K562 (cell line): ENCODE measurements around the gene IFT122. TPM values are rescaled to one million over a fixed set of nuclear protein-coding genes. Genes with fewer than 3 reads are reported as not detected.
A peak's percentile ranks its signal among the peaks of the same experiment; 100 is the strongest.

Source experiments
- ATAC-seq: fragments of 200-7000 bp; cut with Tn5 transposase; 3 replicates; pipeline ENCODE4 v1.9.1; 2020; ENCODE audit warnings: moderate library complexity
- BruUV-seq: library from RNA; stranded (reverse); fragments of 400-500 nt; replicated peaks from 2 replicates; lab custom pipeline; 2021; lab: Mats Ljungman, UMichigan
- CTCF ChIA-PET: fragments of 300-600 bp; formaldehyde crosslinking; extraction: SDS; loops from one replicate; lab custom pipeline; 2021; ENCODE audit warnings: low intra/inter-chr PET ratio; lab: Yijun Ruan, JAX
- POLR2A ChIA-PET: fragments of 300-600, 350-650 bp; sonication (Branson Sonifier 250); formaldehyde crosslinking; extraction: SDS; loops from one replicate; lab custom pipeline; 2021; ENCODE audit warnings: antibody characterized with exemption, inconsistent platforms; lab: Yijun Ruan, JAX
- DNase-seq, 4 experiments: peaks; one replicate each; pipeline versions ENCODE4 v3.0.0 to v3.0.0-alpha.2; 2011 to 2018; ENCODE audit warnings: low spot score in 3 of 4, mixed read lengths in 3 of 4; ENCODE audit errors: extremely low read depth in 1 of 4
- FAIRE-seq: peaks from 2 replicates; lab custom pipeline; 2011; peaks lifted over from hg19 to GRCh38; lab: Jason Lieb, UNC
- H2AFZ ChIP-seq: 2 replicates; pipeline ENCODE4 v1.6.0; 2011; ENCODE audit warnings: low read depth, low read length, control low read depth, inconsistent platforms
- H3K27ac ChIP-seq: fragments of 200-600 bp; 3 replicates; pipeline ENCODE4 v1.8.0; 2011; ENCODE audit warnings: low read depth, mild to moderate bottlenecking, control low read depth, inconsistent platforms, low read length, moderate library complexity, mixed read lengths; ENCODE audit errors: extremely low read depth
- H3K27me3 ChIP-seq, 2 experiments: fragments of 300-600 bp in 1 of 2; 2 replicates in 1 of 2; 3 replicates in 1 of 2; pipeline versions ENCODE4 v1.6.0 to v1.8.0; 2011; ENCODE audit warnings: inconsistent platforms in 2 of 2, low read length in 2 of 2, mild to moderate bottlenecking in 1 of 2, mixed read lengths in 1 of 2, moderate library complexity in 1 of 2; ENCODE audit not compliant: control insufficient read depth in 2 of 2, insufficient read depth in 2 of 2
- H3K36me3 ChIP-seq: fragments of 300-600 bp; 3 replicates; pipeline ENCODE4 v1.8.0; 2011; ENCODE audit warnings: mild to moderate bottlenecking, low read length, inconsistent platforms; ENCODE audit not compliant: control insufficient read depth, insufficient read depth
- H3K4me1 ChIP-seq, 2 experiments: fragments of 200-600 bp in 1 of 2; replicated peaks in 1 of 2; 2 replicates in 1 of 2; 3 replicates in 1 of 2; pipeline versions ENCODE4 v1.5.1 to v1.8.0; 2011; ENCODE audit warnings: inconsistent platforms in 2 of 2, low read length in 2 of 2, mild to moderate bottlenecking in 1 of 2, mixed read lengths in 1 of 2, moderate library complexity in 1 of 2; ENCODE audit not compliant: control insufficient read depth in 2 of 2, insufficient read depth in 2 of 2
- H3K4me2 ChIP-seq: 2 replicates; pipeline ENCODE4 v1.6.1; 2011; ENCODE audit warnings: low read length, control low read depth, inconsistent platforms, mixed read lengths; ENCODE audit not compliant: insufficient read depth
- H3K4me3 ChIP-seq: fragments of 200-600 bp; sonication (generic), shearing (Covaris generic); 2 replicates; pipeline ENCODE4 v1.5.1; 2016; ENCODE audit warnings: control low read depth, inconsistent platforms
- H3K79me2 ChIP-seq: fragments of 200-600 bp; 3 replicates; pipeline ENCODE4 v1.8.0; 2011; ENCODE audit warnings: low read length, inconsistent platforms; ENCODE audit not compliant: control insufficient read depth, insufficient read depth
- H3K9ac ChIP-seq, 2 experiments: 2 replicates each; pipeline versions ENCODE4 v1.6.0 to v1.6.1; 2011; ENCODE audit warnings: low read depth in 2 of 2, low read length in 2 of 2, control low read depth in 1 of 2, inconsistent platforms in 1 of 2, mild to moderate bottlenecking in 1 of 2, mixed read lengths in 1 of 2; ENCODE audit not compliant: insufficient read depth in 1 of 2
- H3K9me1 ChIP-seq: one replicate; pipeline ENCODE4 v1.6.0; 2011; ENCODE audit warnings: inconsistent platforms, mild to moderate bottlenecking, low read length, moderate library complexity; ENCODE audit not compliant: control insufficient read depth, insufficient read depth
- H3K9me3 ChIP-seq: replicated peaks from 2 replicates; pipeline ENCODE4 v1.5.1; 2011; ENCODE audit warnings: low read depth, low read length, inconsistent platforms; ENCODE audit not compliant: control insufficient read depth, insufficient read depth
- H4K20me1 ChIP-seq: replicated peaks from 2 replicates; pipeline ENCODE4 v1.6.1; 2011; ENCODE audit warnings: low read length, inconsistent platforms, mixed read lengths; ENCODE audit not compliant: control insufficient read depth, insufficient read depth
- HCFC1 ChIP-seq: IDR thresholded peaks from 2 replicates; pipeline ENCODE4 v1.6.1; 2012; ENCODE audit warnings: low read depth, low read length, improper control_type of control experiment
- HMBOX1 ChIP-seq: sonication (generic); IDR thresholded peaks from 2 replicates; pipeline ENCODE4 v1.6.1; 2016
- MCM2 ChIP-seq: fragments of 450-650 bp; IDR thresholded peaks from 2 replicates; pipeline ENCODE4 v1.6.1; 2017; ENCODE audit warnings: low read depth, mild to moderate bottlenecking
- MLLT1 ChIP-seq, 2 experiments: fragments of 450-650 bp; IDR thresholded peaks; 2 replicates each; pipeline ENCODE4 v1.6.1; 2016
- PKNOX1 ChIP-seq: fragments of 450-650 bp; IDR thresholded peaks from 2 replicates; pipeline ENCODE4 v1.6.1; 2016
- RCOR1 ChIP-seq, 2 experiments: IDR thresholded peaks; 2 replicates each; pipeline ENCODE4 v1.6.1; 2012; ENCODE audit warnings: low read depth in 2 of 2, low read length in 2 of 2, borderline replicate concordance in 1 of 2, improper control_type of control experiment in 1 of 2
- SRSF7 ChIP-seq: fragments of 200-400 bp; formaldehyde crosslinking; optimal IDR thresholded peaks from 2 replicates; pipeline ENCODE3; 2017; ENCODE audit warnings: mild to moderate bottlenecking, low read depth, low read length
- ZFX ChIP-seq: sonication (generic); formaldehyde crosslinking; IDR thresholded peaks from 2 replicates; pipeline ENCODE4 v1.8.0; 2022; ENCODE audit warnings: mild to moderate bottlenecking, missing genetic modification reagents, moderate library complexity
- ZNF766 ChIP-seq: fragments of 200-800 bp; sonication (Bioruptor generic); conservative IDR thresholded peaks from 2 replicates; pipeline ENCODE4 v1.6.1; 2016; ENCODE audit warnings: missing genetic modification characterization, missing compliant biosample characterization
- WGBS: fragments of 100-300 bp; shearing (Covaris generic); methylation state at CpG from one replicate; pipeline ENCODE4 v1.1.6; 2016; ENCODE audit warnings: low coverage, mixed read lengths; ENCODE audit not compliant: insufficient coverage; ENCODE audit errors: missing lambda C conversion rate; 5-methylcytosine and 5-hydroxymethylcytosine counted together
- in situ Hi-C: fragments of 300-500 bp; cut with MboI; formaldehyde crosslinking; loops from 4 replicates; pipeline ENCODE4 v1.15.0; 2018; ENCODE audit warnings: inconsistent platforms, mixed read lengths
- intact Hi-C: fragments of 100-400 bp; cut with micrococcal nuclease; formaldehyde crosslinking; loops from 2 replicates; pipeline ENCODE4 v1.14.2; 2022
- polyA plus RNA-seq, 8 experiments: library from polyadenylated mRNA; depleted of rRNA in 4 of 8; stranded (reverse) in 5 of 8; unstranded in 3 of 8; fragments of >200 nt; fragmentation: Nextera tagmentation in 2 of 8; fragmentation: Illumina TruSeq in 1 of 8; extraction: Ambion mirVana in 2 of 8; extraction: Trizol in 1 of 8; gene quantifications; 2 replicates each; pipeline versions ENCODE4 v1.2.1 to v1.2.3, GENCODE V29; 2011 to 2014; ENCODE audit warnings: inconsistent platforms in 1 of 8, missing spikeins in 1 of 8
- total RNA-seq, 7 experiments: library from RNA; depleted of rRNA in 6 of 7; stranded (reverse); fragments of >200 nt in 6 of 7; fragmentation: Illumina TruSeq in 2 of 7; extraction: Trizol in 2 of 7; gene quantifications; 2 replicates each; pipeline versions ENCODE4 v1.2.1 to v1.2.3, GENCODE V29; 2011 to 2021; ENCODE audit warnings: low replicate concordance in 1 of 7

The IFT122 gene
- total and polyA plus RNA-seq, 9 of the 15 experiments (the other 6 are each of a cell fraction or from before 2014, with no cell fraction given) = 2.4 to 11.5 (median 7.7) TPM

GRCh38 chr3:129469026-129469425, 29.0 kb downstream of the IFT122 start (continued):
- TF ChIP-seq MLLT1 (IDR thresholded peaks at IDR 0.05) = no peak
- TF ChIP-seq SRSF7 = no peak
- no peak for TF ChIP-seq ZFX (CRISPR knock-in tag)
- TF ChIP-seq HCFC1 = no peak
- TF ChIP-seq PKNOX1 = peak; percentile 38; the same call in 1 of the 2 replicates
- TF ChIP-seq ZNF766 = peak; percentile 81
- TF ChIP-seq MCM2 = no peak
- 0 out of 4 replicates have a peak, but pooled peaks of 1 of the 2 experiments have one; percentile 22 for TF ChIP-seq RCOR1 (IDR thresholded peaks at IDR 0.05; ENCODE audit: borderline replicate concordance in 1 of 2, low read depth in 2 of 2, low read length in 2 of 2)

GRCh38 chr3:129470861-129471260, 30.8 kb downstream of the IFT122 start:
- WGBS = 78% methylated on average over 2 of the region's 2 CpGs
- no peaks in the 10 kb centered on the region for H4K20me1 ChIP-seq
- H3K27me3 ChIP-seq = no peaks in the 10 kb centered on the region
- H2AFZ ChIP-seq = no peak overlapping the region
- FAIRE-seq (no peak), ATAC-seq (no peak), DNase-seq (no peak)
- H3K27ac ChIP-seq = no peak overlapping the region
- H3K36me3 ChIP-seq = peaks cover 11% of the 10 kb centered on the region; the same call in 2 of the 3 replicates
- no peak for TF ChIP-seq HMBOX1
- POLR2A ChIA-PET = interaction anchor here (0.9 kb wide), 1 partner anchor 9 kb away, joined by 8 read pairs; no protein-coding TSS in a partner anchor
- CTCF ChIA-PET = no interaction called here
- no peaks in the 10 kb centered on the region for H3K9me1 ChIP-seq
- no peaks in the 10 kb centered on the region for H3K9me3 ChIP-seq
- intact Hi-C loops = no loop called here
- BruUV-seq = no TSS peak
- H3K9ac ChIP-seq = no peak overlapping the region
- H3K4me3 ChIP-seq = no peak overlapping the region
- H3K79me2 ChIP-seq = no peaks in the 10 kb centered on the region
- H3K4me1 ChIP-seq = peaks cover 0 to 13% of the 10 kb centered on the region in 2 experiments; a peak in 3 of 5 replicates
- in situ Hi-C loops = no loop called here
- no peak overlapping the region for H3K4me2 ChIP-seq
